HG03571 (cell line): Measurements from ENCODE around the gene MAOA.
"Not testable (repeated sequence)": the region's sequence is repeated elsewhere in the genome, so short reads cannot be mapped to it uniquely, and the experiment has no call there.

Experiments
- ATAC-seq: cut with Tn5 transposase; IDR thresholded peaks from one replicate; pipeline ENCODE4 v1.9.1; 2021; ENCODE audit not compliant: unreplicated experiment

MAOA gene

GRCh38 chrX:43707812-43708548 is 51.9 kb downstream of the MAOA start:
- no peak for ATAC-seq

- ATAC-seq, result no peak
These were observed 60.0 kb downstream of the MAOA start for GRCh38 chrX:43716144-43716543.

- ATAC-seq, result no peak
These were observed 60.6 kb downstream of the MAOA start for GRCh38 chrX:43716696-43717095.

GRCh38 chrX:43717161-43717560 is 61.1 kb downstream of the MAOA start:
- no peak for ATAC-seq

- ATAC-seq, result no peak
These were observed 62.0 kb downstream of the MAOA start for GRCh38 chrX:43718081-43718480.

GRCh38 chrX:43718546-43718945 is 62.4 kb downstream of the MAOA start:
- no peak for ATAC-seq

- no peak for ATAC-seq
These were observed 62.9 kb downstream of the MAOA start for GRCh38 chrX:43718956-43719355.

- ATAC-seq, result no peak
These were observed 64.0 kb downstream of the MAOA start for GRCh38 chrX:43720082-43720481.

- no peak for ATAC-seq
These were observed 64.9 kb downstream of the MAOA start for GRCh38 chrX:43720961-43721360.

- not testable (repeated sequence) for ATAC-seq
These were observed 69.1 kb downstream of the MAOA start for GRCh38 chrX:43725227-43725626.

- ATAC-seq, result not testable (repeated sequence)
These were observed 71.2 kb downstream of the MAOA start for GRCh38 chrX:43727254-43727653.

GRCh38 chrX:43728002-43728401 is 71.9 kb downstream of the MAOA start:
- ATAC-seq, result no peak

- no peak for ATAC-seq
These were observed 72.9 kb downstream of the MAOA start for GRCh38 chrX:43728966-43729365.

GRCh38 chrX:43731086-43731485 is 75.0 kb downstream of the MAOA start:
- no peak for ATAC-seq

- no peak for ATAC-seq
These were observed 77.6 kb downstream of the MAOA start for GRCh38 chrX:43733699-43734098.

GRCh38 chrX:43734444-43734843 is 78.3 kb downstream of the MAOA start:
- ATAC-seq, result no peak

- no peak for ATAC-seq
These were observed 79.4 kb downstream of the MAOA start for GRCh38 chrX:43735534-43735933.

- no peak for ATAC-seq
These were observed 79.9 kb downstream of the MAOA start for GRCh38 chrX:43735957-43736356.

- no peak for ATAC-seq
These were observed 85.9 kb downstream of the MAOA start for GRCh38 chrX:43741843-43742573.

- ATAC-seq, result no peak
These were observed 87.2 kb downstream of the MAOA start for GRCh38 chrX:43743100-43743822.

- ATAC-seq, result no peak
These were observed 88.2 kb downstream of the MAOA start for GRCh38 chrX:43744284-43744683.
